Immature natural killer cell (primary cell): ENCODE data around the gene DERL2. TPM values are rescaled to one million over a fixed set of nuclear protein-coding genes. Genes with fewer than 3 reads are reported as not detected.

ENCODE experiments used
- DNase-seq, 3 donors: peaks; one replicate each; pipeline ENCODE4 v3.0.0; 2022; ENCODE audit warnings: mixed read lengths in 1 of 3
- H3K27ac Mint-ChIP-seq, 6 donors: one replicate each; pipeline ENCODE4 v1.8.0; 2020; ENCODE audit warnings: mixed read lengths in 6 of 6, mild to moderate bottlenecking in 5 of 6, inconsistent platforms in 4 of 6, moderate library complexity in 3 of 6
- H3K27me3 Mint-ChIP-seq, 3 donors: one replicate each; pipeline ENCODE4 v1.8.0; 2020 to 2021; ENCODE audit warnings: low read depth in 3 of 3, mild to moderate bottlenecking in 3 of 3, mixed read lengths in 3 of 3, moderate library complexity in 3 of 3, inconsistent platforms in 1 of 3
- H3K36me3 Mint-ChIP-seq, 3 donors: one replicate each; pipeline ENCODE4 v1.8.0; 2020; ENCODE audit warnings: mixed read lengths in 3 of 3, inconsistent platforms in 2 of 3, mild to moderate bottlenecking in 2 of 3
- H3K4me1 Mint-ChIP-seq, 2 donors: one replicate each; pipeline ENCODE4 v1.8.0; 2020; ENCODE audit warnings: inconsistent platforms in 2 of 2, mild to moderate bottlenecking in 2 of 2, mixed read lengths in 2 of 2, moderate library complexity in 1 of 2
- H3K4me3 Mint-ChIP-seq, 5 donors: one replicate each; pipeline ENCODE4 v1.8.0; 2020; ENCODE audit warnings: mild to moderate bottlenecking in 5 of 5, mixed read lengths in 5 of 5, inconsistent platforms in 3 of 5, moderate library complexity in 3 of 5
- H3K9me3 Mint-ChIP-seq, 6 donors: one replicate each; pipeline ENCODE4 v1.8.0; 2020; ENCODE audit warnings: mild to moderate bottlenecking in 6 of 6, mixed read lengths in 6 of 6, inconsistent platforms in 4 of 6, moderate library complexity in 3 of 6
- polyA plus RNA-seq, 3 donors: library from polyadenylated mRNA; unstranded; fragments of 300-500 nt; fragmentation: Illumina TruSeq; gene quantifications; one replicate each; pipeline ENCODE4 v1.2.3, GENCODE V29; 2021

The DERL2 gene
- 100 to 1,000 TPM; 101 to 111 (median 108) TPM for polyA plus RNA-seq

DNA sequence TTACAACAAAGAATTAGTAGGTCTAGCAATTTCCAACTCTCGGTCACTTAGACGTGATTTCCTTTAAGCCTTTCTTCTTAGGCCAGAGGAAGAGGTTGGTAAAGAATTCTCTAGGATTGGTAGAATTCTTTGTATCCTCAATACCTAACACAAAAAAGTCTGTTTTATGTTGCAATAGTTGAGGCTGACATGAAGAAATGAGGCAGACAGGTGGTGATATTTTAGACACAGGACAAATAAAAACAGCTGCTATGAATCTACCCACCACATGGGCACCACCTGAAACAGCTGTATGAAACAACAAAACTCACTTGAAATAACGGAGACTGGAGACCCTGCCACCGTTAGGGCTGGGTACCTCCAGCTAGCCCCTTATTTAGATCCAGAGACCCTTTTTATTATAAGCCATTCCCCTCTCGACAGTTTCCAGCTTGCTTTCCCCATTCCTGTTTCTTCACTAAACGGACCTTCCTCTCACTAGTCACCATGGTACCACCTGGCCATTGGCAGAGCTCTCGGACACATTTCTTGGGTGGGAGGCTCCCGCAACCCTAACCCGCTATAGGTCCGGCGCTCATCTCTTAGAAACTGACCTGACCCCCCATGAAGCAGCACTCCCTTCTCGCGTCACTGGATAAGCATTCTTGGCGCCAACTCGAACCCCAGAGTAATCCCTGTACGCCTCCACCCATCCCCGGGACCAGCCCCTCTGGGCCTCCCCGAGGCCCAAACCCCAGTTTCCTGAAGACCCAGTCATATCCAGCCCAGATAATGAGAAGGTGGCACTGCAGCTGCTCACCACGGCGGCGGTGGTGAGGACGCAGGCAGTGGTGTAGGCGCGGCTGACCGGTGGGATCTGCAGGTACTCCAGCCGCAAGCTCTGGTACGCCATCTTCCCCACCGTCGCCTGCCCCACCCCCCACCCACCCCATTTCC is at the start of gene DERL2:
TSS of gene DERL2 (minus strand) at position 909 of the 936 bp plus-strand sequence. CDS start at position 892, 17 bp downstream.
- peaks cover 54 to 83% of the 10 kb centered on the region in 2 donors for H3K4me1 Mint-ChIP-seq
- peaks cover 5 to 20% (median 19%) of the 10 kb centered on the region in 3 donors for H3K36me3 Mint-ChIP-seq
- peak within 1 kb of the TSS; percentile 94 to 98 (median 96) for H3K4me3 Mint-ChIP-seq
- H3K9me3 Mint-ChIP-seq = no peaks in the 10 kb centered on the region
- DNase-seq = peak in 1 of 3 donors; percentile 10
- peak within 1 kb of the TSS; percentile 96 to 100 (median 98) for H3K27ac Mint-ChIP-seq
- peaks cover 10 to 17% (median 10%) of the 10 kb centered on the region in 3 donors for H3K27me3 Mint-ChIP-seq

DNA sequence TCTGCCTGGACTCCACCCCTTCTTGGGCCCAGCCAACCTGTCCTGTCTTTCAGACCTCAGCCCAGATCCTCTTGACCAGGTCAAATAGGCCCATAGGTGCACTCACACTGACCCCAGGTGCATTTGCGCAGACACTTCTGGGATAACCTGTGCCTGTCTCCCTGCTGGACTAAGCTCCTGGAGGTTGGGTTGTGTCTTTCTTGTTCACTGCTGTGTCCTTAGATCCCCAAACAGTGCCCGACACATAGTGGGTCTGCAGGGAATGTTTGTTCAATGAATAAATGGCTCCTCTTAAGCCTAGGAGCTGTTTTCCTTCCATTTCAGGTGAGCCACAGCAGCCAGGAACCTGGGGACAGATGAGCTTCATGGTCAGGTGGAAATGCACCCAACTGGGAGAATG is 49.5 kb upstream of the DERL2 start:
- Mint-ChIP-seq H3K36me3 (peaks cover 23 to 57% (median 32%) of the 10 kb centered on the region in 3 donors), H3K9me3 (no peaks in the 10 kb centered on the region), H3K27ac (no peak overlapping the region), H3K4me3 (no peak overlapping the region), H3K27me3 (peaks cover 0 to 5% (median 2%) of the 10 kb centered on the region in 3 donors), H3K4me1 (no peaks in the 10 kb centered on the region)
- no peak for DNase-seq

DNA sequence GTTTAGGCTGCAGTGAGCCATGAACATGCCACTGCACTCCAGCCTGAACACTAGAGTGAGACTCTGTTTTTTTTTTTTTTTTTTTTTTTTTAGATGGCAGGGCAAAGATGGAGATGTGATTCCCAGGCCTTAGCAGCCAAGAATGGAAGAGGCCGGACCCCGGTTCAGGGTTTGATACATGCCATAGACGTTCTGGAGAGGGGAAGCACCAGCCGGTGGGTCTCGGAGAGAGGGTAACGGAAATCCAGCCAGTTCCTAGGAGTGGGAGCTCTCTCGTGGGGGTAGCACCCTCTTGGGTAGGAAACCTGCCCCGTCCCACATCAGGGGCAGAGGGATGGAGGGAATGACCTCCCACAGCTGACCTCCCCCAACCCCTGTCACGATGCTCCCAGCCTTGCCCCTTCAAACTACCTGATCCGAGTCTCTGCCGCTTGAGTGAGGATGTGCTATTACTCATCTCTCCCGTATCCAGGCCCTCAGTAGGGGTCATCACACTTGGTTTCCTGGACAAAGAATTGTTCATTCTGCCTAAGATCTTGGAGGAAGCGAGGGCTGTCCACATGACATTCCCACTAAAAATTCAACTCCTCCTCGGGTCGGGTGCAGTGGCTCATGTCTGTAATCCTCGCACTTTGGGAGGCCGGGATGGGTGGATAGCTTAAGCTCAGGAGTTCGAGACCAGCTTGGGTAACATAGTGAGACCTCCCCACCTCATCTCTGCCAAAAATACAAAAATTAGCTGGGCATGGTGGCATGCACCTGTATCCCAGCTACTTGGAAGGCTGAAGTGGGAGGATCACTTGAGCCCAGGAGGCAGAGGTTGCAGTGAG is 47.7 kb upstream of the DERL2 start:
- Mint-ChIP-seq H3K9me3 (no peaks in the 10 kb centered on the region), H3K36me3 (peaks cover 32 to 57% (median 32%) of the 10 kb centered on the region in 3 donors), H3K4me3 (no peak overlapping the region), H3K4me1 (no peaks in the 10 kb centered on the region), H3K27me3 (peaks cover 0 to 3% (median 2%) of the 10 kb centered on the region in 3 donors), H3K27ac (no peak overlapping the region)
- no peak for DNase-seq

DNA sequence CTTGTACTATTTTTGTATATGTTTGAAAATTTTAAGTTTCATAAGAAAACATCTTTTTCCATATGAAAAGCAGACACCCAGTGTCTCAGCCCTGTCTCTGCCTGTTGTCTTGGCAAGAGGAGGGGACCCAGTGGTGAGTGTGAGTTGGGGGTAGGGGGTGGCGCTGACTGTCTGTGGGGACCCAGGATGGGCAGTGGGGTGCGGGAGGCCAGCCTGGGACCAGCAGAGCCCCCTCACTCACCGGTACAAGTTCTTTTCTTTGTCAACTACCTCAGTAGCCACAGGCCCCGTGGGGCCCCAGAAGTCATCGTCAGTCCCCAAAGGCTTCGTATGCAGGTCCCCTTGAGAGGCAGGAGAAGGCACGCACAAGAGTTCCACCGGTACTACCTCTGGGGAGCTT is 46.6 kb upstream of the DERL2 start:
- no peaks in the 10 kb centered on the region for H3K4me1 Mint-ChIP-seq
- no peak for DNase-seq
- H3K36me3 Mint-ChIP-seq = peaks cover 34 to 62% (median 35%) of the 10 kb centered on the region in 3 donors
- H3K27me3 Mint-ChIP-seq = peaks cover 0 to 3% (median 2%) of the 10 kb centered on the region in 3 donors
- H3K9me3 Mint-ChIP-seq = no peaks in the 10 kb centered on the region
- H3K27ac Mint-ChIP-seq = no peak overlapping the region
- no peak overlapping the region for H3K4me3 Mint-ChIP-seq

DNA sequence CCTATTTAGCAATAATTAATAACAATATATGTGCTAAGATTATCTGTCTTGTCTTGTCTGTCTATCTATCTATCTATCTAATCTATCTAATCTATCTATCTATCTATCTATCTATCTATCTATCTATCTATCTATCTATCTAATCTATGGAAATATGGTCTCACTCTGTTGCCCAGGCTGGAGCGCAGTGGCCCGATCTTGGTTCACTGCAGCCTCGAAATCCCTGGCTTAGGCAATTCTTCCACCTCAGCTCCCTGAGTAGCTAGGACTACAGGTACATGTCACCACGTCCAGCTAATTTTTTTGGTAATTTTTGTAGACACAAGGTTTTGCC is 45.1 kb upstream of the DERL2 start:
- peaks cover 30 to 64% (median 35%) of the 10 kb centered on the region in 3 donors for H3K36me3 Mint-ChIP-seq

DNA sequence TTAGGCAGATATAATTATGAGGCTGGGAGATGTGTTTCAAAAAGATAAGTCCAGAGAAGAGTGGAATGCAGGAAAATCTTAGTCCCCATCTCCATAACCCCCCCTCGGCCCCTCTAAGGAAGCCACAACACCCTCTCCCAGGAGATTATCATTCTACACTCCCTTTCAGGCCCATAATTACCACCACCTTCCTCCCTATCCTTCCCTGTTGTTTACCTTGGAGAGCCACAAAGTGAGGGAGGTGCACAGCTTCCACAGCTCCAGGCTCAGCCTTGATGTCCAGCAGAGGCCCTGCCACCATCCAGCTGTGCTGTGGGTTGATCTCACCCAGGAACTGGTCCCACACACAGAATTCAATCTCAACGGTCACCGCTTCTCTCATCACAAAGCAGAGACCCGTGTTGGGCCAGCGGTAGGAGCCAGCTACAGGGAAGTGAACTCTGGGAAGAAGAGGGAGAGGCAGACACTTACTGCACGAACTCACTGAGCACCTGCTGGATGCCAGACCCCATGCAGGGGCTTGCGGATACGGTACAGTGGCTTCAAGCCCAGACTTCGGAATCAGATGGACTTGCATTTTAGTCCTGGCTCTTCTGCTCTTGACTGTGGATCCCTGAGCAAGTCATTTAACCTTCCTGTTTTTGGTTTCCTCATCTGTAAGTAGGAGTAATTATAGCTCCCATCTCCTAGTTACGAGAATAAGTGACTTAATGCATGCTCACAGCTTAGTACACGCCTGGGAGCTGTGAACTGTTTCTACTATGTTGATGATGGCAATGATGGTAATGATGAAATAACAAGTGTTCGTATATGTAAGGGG is 44.5 kb upstream of the DERL2 start:
- Mint-ChIP-seq H3K4me3 (no peak overlapping the region), H3K9me3 (no peaks in the 10 kb centered on the region), H3K36me3 (peaks cover 29 to 60% (median 30%) of the 10 kb centered on the region in 3 donors), H3K27ac (peak overlapping the region in 2 of 6 donors; percentile 19 to 31), H3K4me1 (no peaks in the 10 kb centered on the region), H3K27me3 (peaks cover 2 to 3% (median 3%) of the 10 kb centered on the region in 3 donors)
- DNase-seq = no peak

More for the DNA sequence above, 45.1 kb upstream of the DERL2 start:
- peaks cover 2 to 3% (median 3%) of the 10 kb centered on the region in 3 donors for H3K27me3 Mint-ChIP-seq
- H3K4me1 Mint-ChIP-seq = no peaks in the 10 kb centered on the region
- DNase-seq = no peak
- peak overlapping the region in 1 of 6 donors; percentile 31 for H3K27ac Mint-ChIP-seq
- no peak overlapping the region for H3K4me3 Mint-ChIP-seq
- H3K9me3 Mint-ChIP-seq = no peaks in the 10 kb centered on the region

DNA sequence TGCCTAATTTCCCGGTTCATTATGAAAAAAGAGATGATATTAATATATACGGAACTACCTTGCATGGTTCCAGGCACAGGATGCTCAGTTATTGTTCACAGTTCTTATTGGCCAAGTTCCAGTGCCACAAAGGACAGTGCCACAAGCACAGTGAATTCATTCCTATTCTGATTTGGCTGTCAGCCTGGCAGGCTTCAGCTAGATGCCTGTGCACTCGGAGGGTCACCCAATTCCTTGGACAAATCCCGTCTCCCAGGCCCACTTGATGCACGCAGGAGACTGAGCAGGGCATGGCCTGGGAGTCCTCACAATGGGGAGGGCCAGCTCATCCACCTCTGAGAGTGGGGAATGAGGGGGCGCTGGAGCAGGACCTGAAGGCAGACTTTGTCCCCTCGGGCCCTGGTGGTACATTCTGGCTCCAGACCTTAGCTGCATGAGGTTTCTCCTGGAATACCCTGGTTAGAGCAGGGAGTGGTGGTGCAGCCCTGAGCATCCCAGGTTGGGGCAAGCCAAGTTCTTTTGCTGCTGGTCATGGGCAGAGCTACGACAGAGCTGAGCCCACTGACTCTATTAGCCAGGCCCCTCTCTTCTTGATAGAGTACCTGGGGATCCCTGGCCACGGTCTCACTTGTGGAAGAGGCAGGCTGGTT is 41.7 kb upstream of the DERL2 start:
- H3K36me3 Mint-ChIP-seq = peaks cover 34 to 66% (median 35%) of the 10 kb centered on the region in 3 donors
- H3K9me3 Mint-ChIP-seq = no peaks in the 10 kb centered on the region
- no peaks in the 10 kb centered on the region for H3K4me1 Mint-ChIP-seq
- H3K27ac Mint-ChIP-seq = no peak overlapping the region
- no peak for DNase-seq
- no peak overlapping the region for H3K4me3 Mint-ChIP-seq
- H3K27me3 Mint-ChIP-seq = peaks cover 1 to 3% (median 3%) of the 10 kb centered on the region in 3 donors

DNA sequence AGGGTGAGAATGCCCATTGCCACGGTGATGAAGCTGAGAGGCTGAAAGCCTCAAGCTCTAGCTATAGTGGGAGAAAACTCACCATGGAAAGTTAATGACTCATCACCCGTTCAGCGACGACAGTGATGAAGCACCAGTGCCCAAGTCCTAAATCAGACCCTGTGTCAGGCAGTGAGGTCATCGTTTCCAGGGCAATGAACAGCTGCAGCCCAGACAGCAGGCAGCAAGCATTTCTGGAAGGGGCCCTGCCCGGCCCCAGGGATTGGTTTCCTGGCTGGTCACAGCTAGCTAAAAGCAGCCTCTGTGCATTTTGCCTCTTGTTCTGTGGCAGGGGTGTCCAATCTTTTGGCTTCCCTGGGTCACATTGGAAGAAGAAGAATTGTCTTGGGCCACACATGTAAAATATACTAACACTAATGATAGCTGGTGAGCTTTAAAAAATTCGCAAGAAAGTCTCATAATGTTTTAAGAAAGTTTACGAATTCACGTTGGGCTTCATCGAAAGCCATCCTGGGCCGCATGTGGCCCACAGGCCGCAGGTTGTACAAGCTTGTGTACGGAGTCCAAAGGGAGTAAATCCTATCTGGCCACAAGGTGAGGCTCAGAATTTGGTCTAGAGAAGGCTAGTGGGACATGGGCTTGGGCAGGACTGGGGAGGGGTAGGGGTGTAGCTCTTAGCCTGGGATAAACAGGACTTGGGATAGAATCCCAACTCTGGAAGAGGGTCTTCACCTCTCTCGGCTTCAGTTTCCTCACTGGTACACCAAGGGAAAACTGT is 41.0 kb upstream of the DERL2 start:
- H3K27me3 Mint-ChIP-seq = peaks cover 1 to 5% (median 3%) of the 10 kb centered on the region in 3 donors
- H3K27ac Mint-ChIP-seq = peak overlapping the region in 1 of 6 donors; percentile 21
- peaks cover 29 to 64% (median 30%) of the 10 kb centered on the region in 3 donors for H3K36me3 Mint-ChIP-seq
- no peaks in the 10 kb centered on the region for H3K9me3 Mint-ChIP-seq
- DNase-seq = no peak
- H3K4me1 Mint-ChIP-seq = no peaks in the 10 kb centered on the region
- H3K4me3 Mint-ChIP-seq = no peak overlapping the region

DNA sequence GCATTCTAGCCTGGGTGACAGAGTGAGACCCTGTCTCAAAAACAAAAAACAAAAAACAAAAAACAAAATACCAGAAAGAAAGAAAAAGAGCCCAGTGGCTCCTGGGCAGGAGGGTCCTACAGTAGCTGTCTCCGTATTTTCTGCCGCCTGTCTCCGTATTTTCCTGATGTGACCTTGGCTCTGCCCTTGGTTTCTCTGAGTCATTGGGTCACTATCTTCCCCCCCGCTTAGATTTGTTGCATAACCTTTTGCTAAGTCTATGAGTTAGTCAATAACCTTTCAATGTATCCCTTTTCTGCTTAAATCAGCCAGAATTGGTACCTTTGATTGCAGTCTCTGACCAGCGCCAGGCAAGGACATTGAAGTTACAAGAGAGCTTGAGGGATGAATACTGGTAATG is 37.3 kb upstream of the DERL2 start:
- H3K27ac Mint-ChIP-seq = peak overlapping the region in 3 of 6 donors; percentile 11 to 79 (median 64)
- peaks cover 2 to 5% (median 5%) of the 10 kb centered on the region in 3 donors for H3K27me3 Mint-ChIP-seq
- no peaks in the 10 kb centered on the region for H3K9me3 Mint-ChIP-seq
- peaks cover 18 to 50% (median 24%) of the 10 kb centered on the region in 3 donors for H3K36me3 Mint-ChIP-seq
- H3K4me3 Mint-ChIP-seq = no peak overlapping the region
- DNase-seq = no peak
- no peaks in the 10 kb centered on the region for H3K4me1 Mint-ChIP-seq

DNA sequence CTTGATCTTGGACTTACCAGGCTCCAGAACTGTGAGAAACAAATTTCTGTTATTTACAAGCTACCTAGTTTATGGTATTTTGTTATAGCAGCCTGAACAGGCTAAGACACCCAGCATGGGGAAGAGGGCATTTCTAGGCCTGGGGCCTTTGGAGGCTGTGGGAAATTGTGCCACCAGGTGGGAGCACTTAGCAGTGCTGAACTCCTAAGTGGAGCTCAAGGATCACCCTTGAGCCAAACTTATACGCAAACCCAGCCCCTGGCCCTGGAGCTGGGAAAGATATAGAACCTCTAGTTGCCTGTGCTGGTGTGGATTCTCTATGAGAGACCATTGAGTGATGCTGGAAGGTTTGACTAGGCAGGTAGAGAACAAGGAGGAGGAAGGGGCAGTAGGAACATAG is 36.5 kb upstream of the DERL2 start:
- Mint-ChIP-seq H3K9me3 (no peaks in the 10 kb centered on the region), H3K36me3 (peaks cover 23 to 56% (median 28%) of the 10 kb centered on the region in 3 donors)

DNA sequence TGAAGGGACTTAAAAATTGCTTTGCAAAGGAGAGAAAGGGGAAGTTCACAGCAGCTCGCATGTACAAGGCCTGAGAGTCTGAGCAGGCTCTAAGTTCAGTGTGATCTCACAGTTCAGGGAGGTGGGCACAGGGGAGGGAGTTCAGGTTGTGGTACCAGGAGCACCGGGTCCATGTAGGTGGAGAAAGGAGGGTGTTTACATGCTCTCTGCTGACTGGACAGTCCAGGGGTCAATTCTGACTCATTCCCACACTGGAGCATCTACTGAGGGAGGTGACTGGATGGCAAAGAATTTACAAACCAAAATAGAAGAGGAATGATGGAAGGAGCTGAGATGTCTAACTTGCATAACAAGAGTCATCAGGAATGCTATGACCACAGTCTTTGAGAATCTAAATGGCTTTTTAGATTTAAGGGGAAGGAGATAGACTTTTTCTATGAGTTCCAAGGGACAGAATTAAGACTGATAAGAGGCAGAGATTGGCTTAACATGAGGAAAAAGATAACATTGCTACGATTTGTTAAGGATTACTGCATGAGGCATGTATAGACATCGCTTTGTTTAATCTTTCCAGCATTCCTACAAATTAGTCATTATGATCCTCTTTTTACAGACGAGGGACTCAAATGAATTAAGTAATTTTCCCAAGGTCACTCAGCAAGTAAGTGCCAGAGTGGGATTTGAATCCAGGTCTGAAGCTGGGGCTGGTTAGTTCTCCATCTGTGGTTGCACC is 30.2 kb upstream of the DERL2 start:
- H3K4me1 Mint-ChIP-seq = peaks cover 33 to 36% of the 10 kb centered on the region in 2 donors
- peak overlapping the region in 2 of 6 donors; percentile 9 to 41 for H3K27ac Mint-ChIP-seq
- H3K36me3 Mint-ChIP-seq = peaks cover 40 to 62% (median 45%) of the 10 kb centered on the region in 3 donors
- no peak overlapping the region for H3K4me3 Mint-ChIP-seq
- no peaks in the 10 kb centered on the region for H3K9me3 Mint-ChIP-seq
- no peak for DNase-seq
- peaks cover 0 to 15% (median 7%) of the 10 kb centered on the region in 3 donors for H3K27me3 Mint-ChIP-seq

More for the DNA sequence above, 36.5 kb upstream of the DERL2 start:
- Mint-ChIP-seq H3K4me3 (no peak overlapping the region), H3K27me3 (peaks cover 2 to 5% (median 5%) of the 10 kb centered on the region in 3 donors), H3K27ac (peak overlapping the region in 2 of 6 donors; percentile 26 to 56), H3K4me1 (no peaks in the 10 kb centered on the region)
- DNase-seq = no peak
